ENCODE data around the gene MBNL1. TPM values are rescaled to one million over a fixed set of nuclear protein-coding genes. Genes with fewer than 3 reads are reported as not detected.
"Not testable (repeated sequence)": the region's sequence is repeated elsewhere in the genome, so short reads cannot be mapped to it uniquely, and the experiment has no call there.

The MBNL1 gene
- polyA plus RNA-seq, 1 donor from 2014 or later: 200 TPM

DNA sequence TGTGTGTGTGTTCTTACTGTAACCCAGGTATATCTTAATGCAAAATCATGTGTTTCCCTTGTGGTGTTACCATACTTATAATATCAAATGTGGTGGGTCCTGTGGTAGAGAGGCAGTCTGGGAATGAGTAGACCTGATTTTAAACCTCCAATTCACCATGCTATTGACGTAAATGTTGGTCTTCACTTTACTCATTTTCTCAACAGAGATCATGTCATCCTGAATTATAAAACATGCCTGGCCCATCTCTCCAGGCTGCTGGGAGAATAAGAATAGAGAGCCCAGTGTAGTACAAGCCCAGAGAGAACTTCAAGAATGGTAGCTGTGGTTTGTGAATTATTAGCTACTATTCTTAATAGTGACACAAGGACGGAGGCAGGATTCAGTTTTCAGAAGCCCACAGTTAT is 88.1 kb downstream of the MBNL1 start:
- H3K4me1 Mint-ChIP-seq: peaks cover 48 to 57% (median 54%) of the 10 kb centered on the region in 3 donors
- H3K27me3 Mint-ChIP-seq: no peaks in the 10 kb centered on the region
- no peaks in the 10 kb centered on the region for H3K9me3 Mint-ChIP-seq
- peak overlapping the region in 1 of 4 donors; percentile 23 for H3K4me3 Mint-ChIP-seq
- H3K27ac Mint-ChIP-seq: peak overlapping the region; percentile 15 to 84 (median 71)
- no peaks in the 10 kb centered on the region for H3K36me3 Mint-ChIP-seq

DNA sequence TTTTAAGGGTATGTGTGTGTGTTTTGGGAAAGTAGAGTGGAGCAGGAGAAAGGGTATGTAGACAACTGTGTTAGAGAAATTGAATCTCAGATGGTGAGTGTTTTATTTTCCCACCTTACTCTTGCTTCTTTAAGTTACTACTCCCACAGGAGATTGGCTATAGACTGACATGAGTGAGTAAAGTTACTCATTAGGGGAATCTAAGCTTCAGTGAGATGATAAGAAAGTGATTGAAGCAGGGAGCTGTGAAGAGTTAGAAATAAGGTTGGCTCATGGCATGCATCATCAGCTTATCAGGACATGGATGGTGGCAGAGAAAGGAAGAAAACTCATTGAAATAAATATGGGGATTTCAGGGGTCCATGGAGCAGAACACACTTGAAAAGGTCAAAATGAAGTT is 88.9 kb downstream of the MBNL1 start:
- Mint-ChIP-seq H3K4me3 (peak overlapping the region in 1 of 4 donors; percentile 19), H3K9me3 (no peaks in the 10 kb centered on the region), H3K4me1 (peaks cover 47 to 56% (median 49%) of the 10 kb centered on the region in 3 donors), H3K36me3 (no peaks in the 10 kb centered on the region), H3K27ac (peak overlapping the region; percentile 7 to 48 (median 15)), H3K27me3 (no peaks in the 10 kb centered on the region)

DNA sequence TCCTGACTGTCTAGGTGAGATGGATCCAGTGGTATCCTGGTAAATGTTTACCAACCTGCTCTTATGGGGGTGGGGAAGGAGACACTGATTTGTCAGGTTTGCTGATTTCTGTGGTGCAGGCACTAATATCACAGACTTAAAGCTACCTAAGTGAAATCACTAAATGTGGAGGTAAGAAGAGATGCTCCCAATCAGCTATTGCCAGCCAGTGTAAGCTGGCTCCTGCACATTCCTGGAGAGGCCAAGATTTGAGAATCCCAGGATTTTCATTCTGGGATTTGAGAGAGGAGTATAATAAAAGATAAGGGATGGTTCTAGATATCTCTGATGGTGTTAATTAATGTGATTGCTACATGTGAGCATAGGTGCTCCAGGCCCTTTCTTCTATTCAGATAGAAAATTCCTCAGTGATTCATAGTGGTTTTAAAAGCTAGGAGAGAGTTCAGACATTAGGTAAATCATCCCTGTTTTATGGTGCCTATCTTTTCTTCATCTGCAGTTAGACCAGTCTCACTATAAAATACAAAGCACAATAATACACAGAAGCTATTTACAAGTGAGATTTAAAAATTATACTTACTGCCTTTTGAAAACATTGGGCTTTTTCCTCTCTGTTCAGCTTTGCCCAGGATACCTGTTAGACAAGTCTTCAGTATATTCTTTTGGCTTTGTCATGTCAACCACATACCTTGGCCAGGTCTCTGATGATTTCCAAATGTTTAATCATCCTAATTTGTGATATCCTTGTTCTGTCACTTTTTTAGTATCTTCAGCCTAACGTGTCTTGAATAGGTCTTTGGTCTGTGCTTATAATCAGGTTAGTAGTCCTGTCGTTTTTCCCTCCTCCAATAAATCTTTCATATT is 90.9 kb downstream of the MBNL1 start:
- Mint-ChIP-seq H3K27me3 (no peaks in the 10 kb centered on the region), H3K4me3 (no peak overlapping the region), H3K9me3 (no peaks in the 10 kb centered on the region), H3K36me3 (no peaks in the 10 kb centered on the region), H3K4me1 (peaks cover 38 to 57% (median 50%) of the 10 kb centered on the region in 3 donors), H3K27ac (peak overlapping the region; percentile 47 to 77 (median 52))

DNA sequence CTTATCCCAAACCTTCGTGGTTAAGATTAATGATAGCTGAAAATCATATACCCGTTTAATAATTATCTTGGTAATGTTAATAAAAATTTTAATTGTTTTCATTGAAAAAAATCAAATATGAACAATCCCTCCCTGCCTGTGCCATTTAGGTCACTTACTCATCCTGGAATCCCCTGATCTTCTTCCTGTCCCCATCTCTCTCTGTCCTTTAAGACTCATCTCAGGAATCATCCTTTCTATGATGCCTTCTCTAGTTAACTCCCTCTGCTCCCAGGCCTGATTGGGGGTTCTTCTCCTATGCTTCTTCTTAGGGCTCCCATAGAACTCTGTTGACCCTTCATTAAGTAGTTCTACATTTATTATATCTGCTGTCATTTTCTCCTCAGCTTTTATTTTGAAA is 91.6 kb downstream of the MBNL1 start:
- no peaks in the 10 kb centered on the region for H3K9me3 Mint-ChIP-seq
- peaks cover 38 to 62% (median 50%) of the 10 kb centered on the region in 3 donors for H3K4me1 Mint-ChIP-seq
- H3K4me3 Mint-ChIP-seq: no peak overlapping the region
- H3K27ac Mint-ChIP-seq: peak overlapping the region; percentile 47 to 79 (median 52)
- no peaks in the 10 kb centered on the region for H3K27me3 Mint-ChIP-seq
- no peaks in the 10 kb centered on the region for H3K36me3 Mint-ChIP-seq

DNA sequence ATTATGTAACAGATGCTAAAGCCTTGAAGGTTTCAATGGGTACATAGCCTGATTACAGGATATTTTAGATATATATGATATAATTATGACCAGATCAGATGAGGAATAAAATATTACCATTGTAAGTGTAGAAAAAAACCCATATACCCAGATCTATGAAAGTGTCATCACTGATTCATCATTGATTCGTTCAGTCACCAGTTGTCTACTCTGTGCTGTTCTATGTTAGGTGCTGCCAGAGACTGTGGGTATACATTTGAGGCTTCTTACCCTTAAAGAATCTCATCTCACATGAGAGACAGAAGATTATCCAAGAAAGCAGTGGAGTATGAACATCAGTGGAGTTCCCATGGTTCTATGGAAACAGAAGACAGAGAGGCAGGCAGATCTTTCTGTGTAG is 92.2 kb downstream of the MBNL1 start:
- no peaks in the 10 kb centered on the region for H3K36me3 Mint-ChIP-seq
- peak overlapping the region in 1 of 3 donors; percentile 46 for H3K27ac Mint-ChIP-seq
- H3K27me3 Mint-ChIP-seq: no peaks in the 10 kb centered on the region
- no peaks in the 10 kb centered on the region for H3K9me3 Mint-ChIP-seq
- H3K4me1 Mint-ChIP-seq: peaks cover 38 to 60% (median 50%) of the 10 kb centered on the region in 3 donors
- H3K4me3 Mint-ChIP-seq: no peak overlapping the region

DNA sequence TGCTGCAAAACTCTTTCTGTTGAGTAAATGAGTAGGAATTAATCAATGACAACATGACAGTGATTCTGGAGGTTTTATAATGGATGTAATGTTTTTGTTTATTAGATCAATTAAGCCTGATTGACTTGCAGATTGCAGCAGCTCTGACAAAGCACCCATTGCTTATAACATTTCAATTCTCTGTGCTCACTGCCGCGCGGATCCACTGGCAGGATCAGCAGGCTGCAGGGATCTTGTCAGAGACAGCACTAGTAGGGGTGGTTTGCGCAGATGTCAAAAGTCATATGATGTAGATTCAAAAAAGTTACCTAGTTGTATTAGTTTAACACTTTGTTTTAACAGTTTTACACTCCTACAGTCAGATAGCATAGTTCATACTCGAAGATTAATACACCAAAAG is 93.4 kb downstream of the MBNL1 start:
- Mint-ChIP-seq H3K27ac (peak overlapping the region; percentile 14 to 74 (median 34)), H3K27me3 (no peaks in the 10 kb centered on the region), H3K9me3 (no peaks in the 10 kb centered on the region), H3K4me1 (peaks cover 36 to 55% (median 50%) of the 10 kb centered on the region in 3 donors), H3K4me3 (peak overlapping the region in 1 of 4 donors; percentile 7), H3K36me3 (peaks cover 3% of the 10 kb centered on the region)

DNA sequence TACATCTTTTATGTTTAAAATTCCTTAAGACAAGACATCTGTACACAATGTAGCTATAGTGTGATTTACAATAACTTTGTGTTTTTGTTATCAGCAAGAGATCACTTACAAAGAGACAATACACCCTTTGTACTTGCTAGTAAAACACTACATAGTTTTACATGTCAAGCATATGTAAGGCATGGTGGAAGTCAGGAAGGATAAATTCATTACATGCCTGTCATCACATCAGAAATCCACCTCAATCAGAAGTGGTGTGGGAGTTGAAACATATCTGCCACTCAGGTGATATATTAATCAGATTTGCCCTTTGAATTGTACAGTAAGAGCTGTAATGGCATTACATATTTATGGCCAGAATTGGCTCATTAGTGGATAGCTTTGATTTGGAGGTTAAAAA is 95.5 kb downstream of the MBNL1 start:
- H3K4me1 Mint-ChIP-seq: peaks cover 41 to 60% (median 57%) of the 10 kb centered on the region in 3 donors
- peak overlapping the region in 2 of 4 donors; percentile 2 to 38 for H3K4me3 Mint-ChIP-seq
- H3K36me3 Mint-ChIP-seq: peaks cover 5% of the 10 kb centered on the region
- no peaks in the 10 kb centered on the region for H3K27me3 Mint-ChIP-seq
- peak overlapping the region; percentile 33 to 86 (median 53) for H3K27ac Mint-ChIP-seq
- H3K9me3 Mint-ChIP-seq: peaks cover 0 to 2% (median 0%) of the 10 kb centered on the region in 3 donors

DNA sequence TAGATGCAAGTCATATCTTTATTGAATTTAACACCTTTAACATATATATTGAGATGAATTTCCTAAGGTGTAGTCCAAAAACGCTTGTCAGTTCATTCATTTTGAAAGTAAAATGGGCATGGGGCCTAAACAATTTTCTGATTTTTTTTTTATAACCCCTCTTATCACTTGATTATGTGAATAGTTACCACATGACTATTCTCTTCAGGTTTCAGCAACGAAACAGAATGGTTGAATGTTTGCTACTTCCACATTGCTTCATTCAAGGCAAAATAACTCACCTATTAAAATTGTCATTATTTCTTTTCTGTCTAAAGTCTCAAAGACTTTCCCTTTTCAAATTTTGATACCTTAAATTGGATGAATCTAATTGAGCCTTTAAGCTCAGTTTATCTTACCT is 96.4 kb downstream of the MBNL1 start:
- peaks cover 5% of the 10 kb centered on the region for H3K36me3 Mint-ChIP-seq

DNA sequence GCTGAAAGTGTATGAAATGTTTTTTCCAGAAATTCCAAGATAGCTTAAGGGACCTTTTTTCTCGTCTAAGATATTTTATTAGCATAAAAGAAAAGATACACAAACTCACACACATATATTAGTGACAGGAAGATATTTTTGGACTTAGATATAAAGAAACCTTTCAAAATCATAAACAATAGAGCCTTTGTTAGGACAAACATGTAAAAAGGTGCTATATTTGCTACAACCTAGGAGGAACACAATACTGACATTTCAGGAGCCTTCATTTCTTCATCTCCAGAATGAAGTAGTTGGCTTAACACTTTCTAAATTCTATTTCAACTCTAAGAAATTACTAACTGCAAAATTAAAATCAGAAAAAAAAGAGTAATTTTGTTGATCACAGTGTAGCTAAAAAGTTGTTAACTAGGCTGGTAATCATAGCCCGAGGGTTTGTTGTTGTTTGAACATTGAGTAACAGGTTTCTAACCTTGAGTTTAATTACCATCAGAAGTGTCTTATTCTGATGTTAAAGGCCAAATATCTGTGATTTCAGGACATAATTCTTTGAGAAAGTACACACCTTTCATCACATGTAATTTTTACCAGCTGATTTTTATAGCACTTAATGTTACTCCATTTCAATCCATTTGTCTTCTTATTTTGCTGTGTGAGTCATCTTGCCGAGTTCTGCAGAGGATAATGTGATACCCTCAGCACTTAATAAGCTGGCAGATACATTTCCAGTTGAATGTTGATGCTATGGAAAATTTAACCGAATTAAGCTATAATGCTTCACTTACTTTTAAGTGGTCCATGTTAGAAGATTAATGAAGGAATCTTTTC is 97.3 kb downstream of the MBNL1 start:
- no peaks in the 10 kb centered on the region for H3K27me3 Mint-ChIP-seq
- H3K27ac Mint-ChIP-seq: no peak overlapping the region
- peaks cover 46 to 66% (median 62%) of the 10 kb centered on the region in 3 donors for H3K4me1 Mint-ChIP-seq
- H3K4me3 Mint-ChIP-seq: no peak overlapping the region
- peaks cover 0 to 2% (median 0%) of the 10 kb centered on the region in 3 donors for H3K9me3 Mint-ChIP-seq
- peaks cover 5% of the 10 kb centered on the region for H3K36me3 Mint-ChIP-seq

More for the DNA sequence above, 96.4 kb downstream of the MBNL1 start:
- H3K9me3 Mint-ChIP-seq: peaks cover 0 to 2% (median 0%) of the 10 kb centered on the region in 3 donors
- peaks cover 44 to 62% (median 61%) of the 10 kb centered on the region in 3 donors for H3K4me1 Mint-ChIP-seq
- H3K4me3 Mint-ChIP-seq: no peak overlapping the region
- H3K27me3 Mint-ChIP-seq: no peaks in the 10 kb centered on the region
- peak overlapping the region in 1 of 3 donors; percentile 33 for H3K27ac Mint-ChIP-seq

DNA sequence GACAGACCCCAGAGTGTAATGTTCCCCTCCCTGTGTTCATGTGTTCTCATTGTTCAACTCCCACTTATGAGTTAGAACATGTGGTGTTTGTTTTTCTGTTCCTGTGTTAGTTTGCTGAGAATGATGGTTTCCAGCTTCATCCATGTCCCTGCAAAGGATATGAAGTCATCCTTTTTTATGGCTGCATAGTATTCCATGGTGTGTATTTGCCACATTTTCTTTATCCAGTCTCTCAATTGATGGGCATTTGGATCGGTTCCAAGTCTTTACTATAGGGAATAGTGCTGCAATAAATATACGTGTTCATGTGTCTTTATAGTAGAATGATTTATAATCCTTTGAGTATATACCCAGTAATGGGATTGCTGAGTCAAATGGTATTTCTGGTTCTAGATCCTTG is 98.5 kb downstream of the MBNL1 start:
- H3K27me3 Mint-ChIP-seq, H3K36me3 Mint-ChIP-seq, H3K9me3 Mint-ChIP-seq: not testable (repeated sequence)
- Mint-ChIP-seq H3K4me3 (peak overlapping the region in 1 of 4 donors; percentile 56), H3K27ac (peak overlapping the region; percentile 14 to 36 (median 27)), H3K4me1 (peaks cover 40 to 69% (median 64%) of the 10 kb centered on the region in 3 donors)

DNA sequence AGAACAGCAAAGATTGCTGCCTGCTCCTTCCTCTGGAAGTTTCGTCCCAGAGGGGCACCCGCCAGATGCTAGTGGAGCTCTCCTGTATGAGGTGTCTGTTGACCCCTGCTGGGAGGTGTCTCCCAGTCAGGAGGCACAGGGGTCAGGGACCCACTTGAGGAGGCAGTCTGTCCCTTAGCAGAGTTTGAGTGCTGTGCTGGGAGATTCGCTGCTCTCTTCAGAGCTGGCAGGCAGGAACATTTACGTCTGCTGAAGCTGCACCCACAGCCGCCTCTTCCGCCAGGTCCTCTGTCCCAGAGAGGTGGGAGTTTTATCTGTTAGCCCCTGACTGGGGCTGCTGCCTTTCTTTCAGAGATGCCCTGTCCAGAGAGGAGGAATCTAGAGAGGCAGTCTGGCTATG is 103.9 kb downstream of the MBNL1 start:
- H3K36me3 Mint-ChIP-seq, H3K9me3 Mint-ChIP-seq, H3K27me3 Mint-ChIP-seq: not testable (repeated sequence)
- H3K27ac Mint-ChIP-seq: peak overlapping the region in 1 of 3 donors; percentile 64
- peaks cover 55 to 78% (median 57%) of the 10 kb centered on the region in 3 donors for H3K4me1 Mint-ChIP-seq
- peak overlapping the region in 1 of 4 donors; percentile 53 for H3K4me3 Mint-ChIP-seq

DNA sequence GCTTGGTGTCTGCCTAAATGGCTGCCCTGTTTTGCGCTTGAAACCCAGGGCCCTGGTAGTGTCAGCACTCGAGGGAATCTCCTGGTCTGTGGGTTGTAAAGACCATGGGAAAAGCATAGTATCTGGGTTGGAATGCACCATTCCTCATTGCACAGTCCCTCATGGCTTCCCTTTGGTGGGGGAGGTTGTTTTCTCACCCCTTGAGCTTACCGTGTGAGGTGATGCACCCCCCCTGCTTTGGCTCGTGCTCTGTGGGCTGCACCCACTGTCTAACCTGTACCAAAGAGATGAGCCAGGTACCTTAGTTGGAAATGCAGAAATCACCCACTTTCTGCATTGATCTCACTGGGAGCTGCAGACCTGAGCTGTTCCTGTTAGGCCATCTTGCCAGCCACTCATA is 104.7 kb downstream of the MBNL1 start:
- peak overlapping the region in 1 of 3 donors; percentile 76 for H3K27ac Mint-ChIP-seq
- peaks cover 53 to 74% (median 53%) of the 10 kb centered on the region in 3 donors for H3K4me1 Mint-ChIP-seq
- peak overlapping the region in 1 of 4 donors; percentile 34 for H3K4me3 Mint-ChIP-seq
- H3K9me3 Mint-ChIP-seq: peaks cover 0 to 3% (median 0%) of the 10 kb centered on the region in 3 donors
- H3K27me3 Mint-ChIP-seq: no peaks in the 10 kb centered on the region
- peaks cover 5% of the 10 kb centered on the region for H3K36me3 Mint-ChIP-seq

DNA sequence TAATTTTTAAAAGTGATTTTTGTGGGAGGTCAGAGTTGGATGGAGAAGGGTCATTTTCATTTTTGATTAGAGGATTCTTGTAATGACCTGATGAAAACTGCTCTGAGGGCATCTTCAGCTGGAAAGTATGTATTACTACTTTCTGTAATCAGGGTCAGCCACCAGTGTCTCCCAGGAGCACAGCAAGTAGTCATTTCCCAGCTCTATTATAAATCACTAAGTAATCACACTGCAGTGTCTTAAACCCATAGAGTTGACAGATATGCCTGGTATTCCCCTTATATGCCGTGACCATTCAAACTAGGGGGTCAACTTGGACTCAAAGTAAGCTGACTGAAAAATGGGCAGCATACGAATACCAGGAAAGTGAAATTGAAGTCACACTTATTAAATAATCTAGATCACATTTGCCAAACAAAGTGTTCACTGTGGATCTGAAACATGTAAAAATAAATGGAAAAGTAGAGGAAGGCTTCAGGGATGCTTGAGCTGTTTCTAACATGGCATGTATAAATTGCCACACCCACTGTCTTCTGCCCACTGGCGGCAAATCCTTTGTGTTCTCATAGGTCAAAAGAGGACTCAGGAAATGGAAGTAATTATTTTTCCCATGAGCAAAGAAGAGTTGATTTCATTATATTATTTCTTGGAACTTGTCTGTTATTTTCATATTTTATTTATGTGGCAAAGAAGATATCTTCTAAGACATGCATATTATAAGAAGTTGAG is 105.7 kb downstream of the MBNL1 start:
- Mint-ChIP-seq H3K9me3 (peaks cover 0 to 3% (median 0%) of the 10 kb centered on the region in 3 donors), H3K27me3 (no peaks in the 10 kb centered on the region), H3K36me3 (peaks cover 5% of the 10 kb centered on the region), H3K4me3 (peak overlapping the region in 2 of 4 donors; percentile 25 to 76), H3K4me1 (peaks cover 44 to 67% (median 51%) of the 10 kb centered on the region in 3 donors), H3K27ac (peak overlapping the region; percentile 64 to 81 (median 70))

DNA sequence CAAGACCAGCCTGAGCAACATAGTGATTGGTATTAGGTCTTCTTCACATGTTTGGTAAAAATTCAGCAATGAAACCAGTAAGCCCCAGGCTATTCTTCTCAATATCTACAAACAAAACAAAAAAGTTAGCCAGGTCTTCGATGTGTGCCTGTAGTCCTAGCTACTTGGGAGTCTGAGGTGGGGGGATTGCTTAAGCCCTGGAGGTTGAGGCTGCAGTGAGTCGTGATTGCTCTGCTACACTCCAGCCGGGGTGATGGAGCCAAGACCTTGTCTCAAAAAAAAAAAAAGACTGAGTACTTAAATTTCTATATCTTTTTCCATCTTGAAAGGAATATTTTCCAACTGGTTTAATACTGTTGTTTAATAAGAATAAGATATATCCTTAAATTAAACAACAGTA is 106.8 kb downstream of the MBNL1 start:
- Mint-ChIP-seq H3K36me3 (peaks cover 5% of the 10 kb centered on the region), H3K9me3 (peaks cover 0 to 3% (median 0%) of the 10 kb centered on the region in 3 donors), H3K4me3 (peak overlapping the region in 1 of 4 donors; percentile 32), H3K4me1 (peaks cover 42 to 64% (median 51%) of the 10 kb centered on the region in 3 donors), H3K27ac (peak overlapping the region; percentile 70 to 81 (median 71)), H3K27me3 (no peaks in the 10 kb centered on the region)
